HEK293T (cell line): ENCODE data around the gene DNAAF5.

ENCODE experiments used
- CTCF ChIA-PET: fragments of 350-600 bp; formaldehyde crosslinking; extraction: SDS; loops from one replicate; lab custom pipeline; 2021; ENCODE audit warnings: antibody characterized with exemption, inconsistent platforms; lab: Yijun Ruan, JAX
- POLR2A ChIA-PET: fragments of 350-600 bp; formaldehyde crosslinking; extraction: SDS; loops from one replicate; lab custom pipeline; 2020; ENCODE audit warnings: antibody characterized with exemption, inconsistent platforms; lab: Yijun Ruan, JAX
- DNase-seq: peaks from one replicate; pipeline ENCODE4 v3.0.0; 2012; ENCODE audit warnings: mixed read lengths; ENCODE audit errors: extremely low spot score
- ARNT ChIP-seq: fragments of 450-650 bp; IDR thresholded peaks from 2 replicates; pipeline ENCODE4 v1.6.1; 2017; ENCODE audit warnings: mild to moderate bottlenecking
- BHLHE40 ChIP-seq: fragments of 450-650 bp; IDR thresholded peaks from 2 replicates; pipeline ENCODE4 v1.6.1; 2016; ENCODE audit warnings: mild to moderate bottlenecking, moderate library complexity, borderline replicate concordance
- CTBP1 ChIP-seq: fragments of 450-650 bp; IDR thresholded peaks from 2 replicates; pipeline ENCODE4 v1.6.1; 2016; ENCODE audit warnings: borderline replicate concordance
- ELF4 ChIP-seq: fragments of 450-650 bp; IDR thresholded peaks from 2 replicates; pipeline ENCODE4 v1.6.1; 2017; ENCODE audit warnings: antibody characterized with exemption
- FOXA1 ChIP-seq: fragments of 450-650 bp; IDR thresholded peaks from 2 replicates; pipeline ENCODE4 v1.6.1; 2016; ENCODE audit warnings: mild to moderate bottlenecking
- FOXK2 ChIP-seq: fragments of 450-650 bp; IDR thresholded peaks from 2 replicates; pipeline ENCODE4 v1.6.1; 2016; ENCODE audit warnings: mild to moderate bottlenecking
- FOXM1 ChIP-seq: fragments of 450-650 bp; IDR thresholded peaks from 2 replicates; pipeline ENCODE4 v1.6.1; 2017; ENCODE audit warnings: mild to moderate bottlenecking, borderline replicate concordance
- HDGF ChIP-seq: fragments of 450-650 bp; IDR thresholded peaks from 2 replicates; pipeline ENCODE4 v1.6.1; 2017; ENCODE audit warnings: antibody characterized with exemption, borderline replicate concordance
- L3MBTL2 ChIP-seq: fragments of 450-650 bp; conservative IDR thresholded peaks from 2 replicates; pipeline ENCODE4 v1.6.1; 2016; ENCODE audit warnings: mild to moderate bottlenecking
- LEF1 ChIP-seq: fragments of 450-650 bp; IDR thresholded peaks from 2 replicates; pipeline ENCODE4 v1.6.1; 2017; ENCODE audit warnings: mild to moderate bottlenecking, borderline replicate concordance
- NFRKB ChIP-seq: fragments of 450-650 bp; IDR thresholded peaks from 2 replicates; pipeline ENCODE4 v1.6.1; 2016; ENCODE audit warnings: mild to moderate bottlenecking, moderate library complexity
- PKNOX1 ChIP-seq: fragments of 450-650 bp; IDR thresholded peaks from 2 replicates; pipeline ENCODE4 v1.6.1; 2016
- SP1 ChIP-seq: fragments of 450-650 bp; IDR thresholded peaks from 2 replicates; pipeline ENCODE4 v1.6.1; 2017
- SUZ12 ChIP-seq: fragments of 450-650 bp; IDR thresholded peaks from 2 replicates; pipeline ENCODE4 v1.6.1; 2016; ENCODE audit warnings: mild to moderate bottlenecking
- TARDBP ChIP-seq: fragments of 450-650 bp; IDR thresholded peaks from 2 replicates; pipeline ENCODE4 v1.6.1; 2016
- ZNF384 ChIP-seq: fragments of 450-650 bp; IDR thresholded peaks from 2 replicates; pipeline ENCODE4 v1.6.1; 2016

Gene DNAAF5

GRCh38 chr7:738723-739454, 12.4 kb downstream of the DNAAF5 start:
- POLR2A ChIA-PET = no interaction called here
- DNase-seq = no peak
- TF ChIP-seq PKNOX1 = no peak
- no peak for TF ChIP-seq HDGF
- TF ChIP-seq FOXA1 = no peak
- no peak for TF ChIP-seq NFRKB
- no peak for TF ChIP-seq SUZ12
- TF ChIP-seq FOXK2 = no peak
- no peak for TF ChIP-seq TARDBP
- no peak for TF ChIP-seq SP1
- TF ChIP-seq CTBP1 = no peak
- no peak for TF ChIP-seq ARNT
- TF ChIP-seq ELF4 = no peak
- TF ChIP-seq FOXM1 = no peak
- TF ChIP-seq BHLHE40 = no peak
- TF ChIP-seq ZNF384 = no peak
- no peak for TF ChIP-seq L3MBTL2
- no peak for TF ChIP-seq LEF1
- CTCF ChIA-PET = no interaction called here

- TF ChIP-seq FOXK2 (no peak), ARNT (no peak), FOXA1 (no peak), PKNOX1 (no peak), LEF1 (no peak), L3MBTL2 (no peak), ELF4 (no peak), SP1 (no peak), NFRKB (no peak), BHLHE40 (no peak), TARDBP (no peak), SUZ12 (no peak), FOXM1 (no peak), ZNF384 (no peak)
- CTCF ChIA-PET = no interaction called here
- DNase-seq = no peak
- POLR2A ChIA-PET = no interaction called here
Observed at GRCh38 chr7:739455-739982, 13.0 kb downstream of the DNAAF5 start.

- DNase-seq = no peak
- no peak for TF ChIP-seq SUZ12
- TF ChIP-seq ZNF384 = no peak
- no peak for TF ChIP-seq CTBP1
- no peak for TF ChIP-seq FOXM1
- ChIA-PET POLR2A (no interaction called here), CTCF (no interaction called here)
Observed at GRCh38 chr7:739983-740942, 13.8 kb downstream of the DNAAF5 start.

GRCh38 chr7:741191-741671, 14.7 kb downstream of the DNAAF5 start:
- ChIA-PET POLR2A (no interaction called here), CTCF (no interaction called here)
- TF ChIP-seq FOXM1 = no peak
- TF ChIP-seq SP1 = no peak
- TF ChIP-seq L3MBTL2 = no peak
- TF ChIP-seq ZNF384 = no peak
- no peak for TF ChIP-seq LEF1
- TF ChIP-seq ARNT = no peak
- no peak for TF ChIP-seq HDGF
- TF ChIP-seq TARDBP = no peak
- TF ChIP-seq CTBP1 = no peak
- TF ChIP-seq ELF4 = no peak
- TF ChIP-seq PKNOX1 = no peak
- TF ChIP-seq FOXA1 = no peak
- no peak for TF ChIP-seq FOXK2
- TF ChIP-seq NFRKB = no peak
- TF ChIP-seq BHLHE40 = no peak
- no peak for TF ChIP-seq SUZ12
- DNase-seq = no peak

- POLR2A ChIA-PET = no interaction called here
- CTCF ChIA-PET = no interaction called here
Observed at GRCh38 chr7:741850-742249, 15.4 kb downstream of the DNAAF5 start.

More at GRCh38 chr7:741850-742249, 15.4 kb downstream of the DNAAF5 start:
- TF ChIP-seq SUZ12 (no peak), SP1 (no peak), FOXA1 (no peak), L3MBTL2 (no peak), HDGF (no peak), PKNOX1 (no peak), ELF4 (no peak), ZNF384 (no peak), ARNT (no peak), FOXM1 (no peak), LEF1 (no peak), NFRKB (no peak)
- DNase-seq = no peak
